ENCODE results near the gene POLA1. TPM values are rescaled to one million over a fixed set of nuclear protein-coding genes. Genes with fewer than 3 reads are reported as not detected.

The POLA1 gene
- total RNA-seq, 1 donor from 2014 or later = 38.3 TPM

DNA sequence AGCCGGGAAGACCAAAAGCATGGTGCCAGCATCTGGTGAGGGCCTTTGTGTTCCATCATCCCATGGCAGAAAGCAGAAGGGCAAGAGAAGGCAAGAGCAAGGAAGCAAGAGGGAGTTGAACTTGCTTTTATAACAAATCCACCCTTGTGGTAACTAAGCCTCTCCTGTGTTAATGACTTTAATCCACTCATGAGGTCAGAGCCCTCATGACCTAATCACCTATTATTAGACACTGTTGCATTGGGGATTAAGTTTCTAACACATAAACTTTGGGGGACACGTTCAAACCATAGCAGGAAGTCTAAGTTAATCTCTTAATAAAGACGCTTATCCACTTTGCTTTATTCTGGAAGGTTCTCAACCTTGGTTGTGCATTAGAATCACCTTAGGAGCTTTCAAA is 34.1 kb upstream of the POLA1 start:
- Mint-ChIP-seq H3K4me1 (ENCODE audit: low read depth) (no peaks in the 10 kb centered on the region), H3K27me3 (ENCODE audit: insufficient read depth) (peaks cover 2% of the 10 kb centered on the region), H3K4me3 (no peak overlapping the region), H3K9me3 (no peaks in the 10 kb centered on the region), H3K36me3 (ENCODE audit: low read depth) (no peaks in the 10 kb centered on the region), H3K27ac (no peak overlapping the region)
- intact Hi-C loops (cut with micrococcal nuclease) = no loop called here
- no peak for DNase-seq (ENCODE audit: low spot score)

DNA sequence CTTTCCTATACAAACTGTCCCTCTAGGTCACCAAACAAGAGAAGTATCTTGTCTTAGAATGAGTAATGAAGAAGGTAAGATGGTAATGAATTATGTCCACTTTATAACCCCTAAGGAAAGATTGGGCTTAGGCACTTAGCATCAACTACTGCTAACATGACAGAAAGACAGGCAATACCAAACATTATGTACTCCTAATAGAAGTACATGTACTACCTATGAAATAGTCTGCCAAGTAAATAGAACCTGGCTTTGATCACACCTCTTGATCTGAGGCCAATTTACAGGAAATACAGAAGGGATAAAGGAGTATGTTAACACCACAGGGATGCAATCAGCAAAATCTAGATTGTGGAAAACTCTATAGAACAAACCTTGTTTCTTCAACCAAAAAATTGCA is 32.4 kb upstream of the POLA1 start:
- Mint-ChIP-seq H3K4me1 (ENCODE audit: low read depth) (no peaks in the 10 kb centered on the region), H3K27me3 (ENCODE audit: insufficient read depth) (peaks cover 6% of the 10 kb centered on the region), H3K9me3 (no peaks in the 10 kb centered on the region), H3K27ac (no peak overlapping the region), H3K4me3 (no peak overlapping the region), H3K36me3 (ENCODE audit: low read depth) (no peaks in the 10 kb centered on the region)
- no peak for DNase-seq (ENCODE audit: low spot score)
- intact Hi-C loops (cut with micrococcal nuclease) = no loop called here

DNA sequence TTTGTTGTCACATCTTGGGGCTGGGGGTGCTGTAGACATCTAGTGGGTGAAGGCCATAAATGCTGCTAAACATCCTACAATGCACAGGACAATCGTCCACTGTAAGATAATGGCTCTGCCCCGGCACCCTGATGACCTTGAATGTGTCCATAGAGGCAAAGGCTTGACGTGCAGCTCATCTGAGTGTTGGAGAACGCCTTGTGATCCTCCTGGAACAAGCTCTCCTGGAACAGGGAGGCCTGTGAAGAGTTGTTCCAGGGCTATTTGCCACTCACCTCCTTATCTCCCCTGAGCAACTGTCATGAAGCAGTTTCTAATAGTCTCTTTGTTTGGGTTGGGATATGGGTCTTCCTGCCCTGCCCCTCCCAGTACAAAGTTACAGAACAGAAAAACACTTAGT is 31.4 kb upstream of the POLA1 start:
- no peak overlapping the region for H3K27ac Mint-ChIP-seq
- intact Hi-C loops (cut with micrococcal nuclease) = no loop called here
- H3K36me3 Mint-ChIP-seq (ENCODE audit: low read depth) = no peaks in the 10 kb centered on the region
- H3K27me3 Mint-ChIP-seq (ENCODE audit: insufficient read depth) = peaks cover 9% of the 10 kb centered on the region
- H3K9me3 Mint-ChIP-seq = no peaks in the 10 kb centered on the region
- DNase-seq (ENCODE audit: low spot score) = no peak
- H3K4me3 Mint-ChIP-seq = no peak overlapping the region
- H3K4me1 Mint-ChIP-seq (ENCODE audit: low read depth) = no peaks in the 10 kb centered on the region

GRCh38 chrX:24668111-24668510 is 25.6 kb upstream of the POLA1 start:
- no peak overlapping the region for H3K4me3 Mint-ChIP-seq
- DNase-seq (ENCODE audit: low spot score) = no peak
- peaks cover 12% of the 10 kb centered on the region for H3K27me3 Mint-ChIP-seq (ENCODE audit: insufficient read depth)
- H3K27ac Mint-ChIP-seq = no peak overlapping the region
- no peaks in the 10 kb centered on the region for H3K4me1 Mint-ChIP-seq (ENCODE audit: low read depth)
- H3K36me3 Mint-ChIP-seq (ENCODE audit: low read depth) = no peaks in the 10 kb centered on the region
- no peaks in the 10 kb centered on the region for H3K9me3 Mint-ChIP-seq
- intact Hi-C loops (cut with micrococcal nuclease) = no loop called here

- DNase-seq (ENCODE audit: low spot score) = no peak
- no peaks in the 10 kb centered on the region for H3K36me3 Mint-ChIP-seq (ENCODE audit: low read depth)
- no peaks in the 10 kb centered on the region for H3K9me3 Mint-ChIP-seq
- intact Hi-C loops (cut with micrococcal nuclease) = no loop called here
- no peak overlapping the region for H3K4me3 Mint-ChIP-seq
- H3K27ac Mint-ChIP-seq = no peak overlapping the region
- H3K4me1 Mint-ChIP-seq (ENCODE audit: low read depth) = no peaks in the 10 kb centered on the region
- peaks cover 5% of the 10 kb centered on the region for H3K27me3 Mint-ChIP-seq (ENCODE audit: insufficient read depth)
Observed at GRCh38 chrX:24672701-24673190, 21.0 kb upstream of the POLA1 start.

DNA sequence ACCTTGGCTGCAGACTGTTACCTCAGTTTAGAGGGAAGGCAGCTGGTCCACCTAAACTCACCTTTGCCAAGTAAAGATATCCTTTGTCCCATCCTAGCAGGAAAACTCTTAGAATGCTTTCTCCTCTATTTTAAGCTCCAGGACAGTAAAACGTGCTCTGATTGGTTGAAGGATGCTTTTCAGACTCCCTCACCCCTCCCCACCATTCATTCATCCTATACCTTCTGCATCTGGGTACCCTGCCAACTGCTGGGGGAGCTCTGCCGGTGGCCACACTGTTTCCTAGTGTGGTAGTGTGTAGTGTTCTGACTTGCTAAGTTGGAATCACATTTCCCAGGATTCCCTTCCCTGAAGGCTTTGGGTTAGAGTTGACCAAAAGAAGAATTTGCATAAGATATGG is 20.3 kb upstream of the POLA1 start:
- H3K36me3 Mint-ChIP-seq (ENCODE audit: low read depth) = no peaks in the 10 kb centered on the region
- intact Hi-C loops (cut with micrococcal nuclease) = no loop called here

GRCh38 chrX:24676403-24677024 is 17.2 kb upstream of the POLA1 start:
- no peak for DNase-seq (ENCODE audit: low spot score)
- no peaks in the 10 kb centered on the region for H3K36me3 Mint-ChIP-seq (ENCODE audit: low read depth)
- intact Hi-C loops (cut with micrococcal nuclease) = loop anchor here (2.0 kb wide), 1 partner anchor 16 kb away; the partner anchor contains the start of gene POLA1
- H3K4me1 Mint-ChIP-seq (ENCODE audit: low read depth) = no peaks in the 10 kb centered on the region
- H3K27ac Mint-ChIP-seq = no peak overlapping the region
- no peak overlapping the region for H3K4me3 Mint-ChIP-seq
- H3K27me3 Mint-ChIP-seq (ENCODE audit: insufficient read depth) = peaks cover 2% of the 10 kb centered on the region
- no peaks in the 10 kb centered on the region for H3K9me3 Mint-ChIP-seq

More for the DNA sequence above, 20.3 kb upstream of the POLA1 start:
- Mint-ChIP-seq H3K9me3 (no peaks in the 10 kb centered on the region), H3K27ac (no peak overlapping the region), H3K27me3 (ENCODE audit: insufficient read depth) (peaks cover 2% of the 10 kb centered on the region), H3K4me3 (no peak overlapping the region), H3K4me1 (ENCODE audit: low read depth) (no peaks in the 10 kb centered on the region)
- no peak for DNase-seq (ENCODE audit: low spot score)

- Mint-ChIP-seq H3K4me1 (ENCODE audit: low read depth) (peaks cover 9% of the 10 kb centered on the region), H3K4me3 (no peak overlapping the region), H3K27me3 (ENCODE audit: insufficient read depth) (no peaks in the 10 kb centered on the region), H3K36me3 (ENCODE audit: low read depth) (no peaks in the 10 kb centered on the region), H3K9me3 (peaks cover 5% of the 10 kb centered on the region), H3K27ac (peak overlapping the region; percentile 34)
- no peak for DNase-seq (ENCODE audit: low spot score)
- intact Hi-C loops (cut with micrococcal nuclease) = loop anchor here (1.0 kb wide), 1 partner anchor 10 kb away; the partner anchor contains the start of gene POLA1
Observed at GRCh38 chrX:24682739-24683432, 10.8 kb upstream of the POLA1 start.

- H3K4me3 Mint-ChIP-seq = no peak overlapping the region
- intact Hi-C loops (cut with micrococcal nuclease) = no loop called here
Observed at GRCh38 chrX:24684048-24684447, 9.7 kb upstream of the POLA1 start.

GRCh38 chrX:24692305-24692704 is 1.4 kb upstream of the POLA1 start:
- Mint-ChIP-seq H3K4me3 (peak overlapping the region; percentile 19), H3K9me3 (no peaks in the 10 kb centered on the region)

More at GRCh38 chrX:24684048-24684447, 9.7 kb upstream of the POLA1 start:
- Mint-ChIP-seq H3K27ac (no peak overlapping the region), H3K36me3 (ENCODE audit: low read depth) (no peaks in the 10 kb centered on the region), H3K9me3 (peaks cover 5% of the 10 kb centered on the region), H3K4me1 (ENCODE audit: low read depth) (peaks cover 9% of the 10 kb centered on the region), H3K27me3 (ENCODE audit: insufficient read depth) (no peaks in the 10 kb centered on the region)
- no peak for DNase-seq (ENCODE audit: low spot score)

DNA sequence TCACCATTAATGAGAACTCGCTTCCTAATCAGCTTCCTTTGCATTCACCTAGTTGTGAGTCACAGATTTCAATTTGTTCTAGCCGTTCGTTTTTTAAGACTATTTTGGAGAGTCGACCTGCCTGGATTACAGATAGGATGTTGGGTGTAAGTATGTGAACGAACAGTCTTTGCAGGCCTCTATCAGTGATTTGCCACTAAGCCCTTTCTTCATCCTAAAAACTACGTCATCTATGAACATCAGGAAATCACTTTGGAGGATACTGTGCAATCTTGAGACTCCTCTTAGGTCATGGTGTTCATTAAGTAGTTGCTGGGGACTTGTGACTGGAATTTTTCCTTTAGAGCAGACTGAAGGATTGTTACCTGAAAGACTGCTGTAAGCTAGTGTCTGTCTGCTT is 1.1 kb downstream of the POLA1 start:
- intact Hi-C loops (cut with micrococcal nuclease) = loop anchor here (5.0 kb wide), 2 partner anchors 48 to 183 kb away; partner anchors contain the start of gene PCYT1B
- DNase-seq (ENCODE audit: low spot score) = no peak
- Mint-ChIP-seq H3K4me1 (ENCODE audit: low read depth) (peaks cover 28% of the 10 kb centered on the region), H3K36me3 (ENCODE audit: low read depth) (peaks cover 8% of the 10 kb centered on the region), H3K9me3 (no peaks in the 10 kb centered on the region), H3K27me3 (ENCODE audit: insufficient read depth) (peaks cover 4% of the 10 kb centered on the region), H3K4me3 (peak overlapping the region; percentile 90), H3K27ac (peak overlapping the region; percentile 89)

More at GRCh38 chrX:24692305-24692704, 1.4 kb upstream of the POLA1 start:
- H3K27me3 Mint-ChIP-seq (ENCODE audit: insufficient read depth) = peaks cover 4% of the 10 kb centered on the region
- H3K4me1 Mint-ChIP-seq (ENCODE audit: low read depth) = peaks cover 28% of the 10 kb centered on the region
- intact Hi-C loops (cut with micrococcal nuclease) = loop anchor here (2.0 to 5.0 kb wide), 3 partner anchors 16 to 180 kb away; partner anchors contain the start of gene PCYT1B
- no peak for DNase-seq (ENCODE audit: low spot score)
- no peak overlapping the region for H3K27ac Mint-ChIP-seq
- H3K36me3 Mint-ChIP-seq (ENCODE audit: low read depth) = peaks cover 8% of the 10 kb centered on the region

DNA sequence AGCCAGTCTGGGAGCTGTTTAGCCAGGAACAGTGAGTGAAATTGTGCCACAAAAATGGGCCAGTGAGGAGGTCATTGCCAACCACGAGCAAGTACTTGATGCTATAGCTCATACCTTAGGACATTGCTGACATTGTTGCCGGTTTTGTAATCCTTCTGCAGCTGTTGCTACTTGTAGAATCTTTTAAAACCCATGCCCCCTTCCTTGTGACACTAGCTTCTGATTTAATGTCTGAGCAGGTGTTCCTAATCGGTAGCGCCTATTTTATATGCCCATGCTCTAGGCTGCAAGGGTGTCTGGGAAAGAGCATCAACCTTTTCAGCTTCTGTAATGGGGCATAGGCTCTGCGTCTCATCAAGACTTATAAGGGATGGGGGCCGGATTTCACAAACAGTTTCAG is 2.6 kb downstream of the POLA1 start:
- intact Hi-C loops (cut with micrococcal nuclease) = no loop called here

More for the DNA sequence above, 2.6 kb downstream of the POLA1 start:
- H3K9me3 Mint-ChIP-seq = no peaks in the 10 kb centered on the region
- H3K27me3 Mint-ChIP-seq (ENCODE audit: insufficient read depth) = no peaks in the 10 kb centered on the region
- H3K27ac Mint-ChIP-seq = no peak overlapping the region
- H3K4me1 Mint-ChIP-seq (ENCODE audit: low read depth) = peaks cover 28% of the 10 kb centered on the region
- peaks cover 11% of the 10 kb centered on the region for H3K36me3 Mint-ChIP-seq (ENCODE audit: low read depth)
- DNase-seq (ENCODE audit: low spot score) = no peak
- H3K4me3 Mint-ChIP-seq = no peak overlapping the region

Measured in activated T-helper 1 cell treated with anti-CD3 and anti-CD28 coated beads, Interleukin-12 subunit alpha, Interleukin-12 subunit beta, Interleukin-2, Interleukin-4 antibody, amounts not matched to agents 30 ng/mL and 10 ng/mL and 1 ng/mL, durations not matched to agents 14 hours and 24 hours and 36 hours (primary cell).